ENCODE results near the gene CDKAL1.

GRCh38 chr6:20931093-20931492 lies 396.8 kb downstream of the CDKAL1 start:
- TF ChIP-seq CTCF (IDR thresholded peaks at IDR 0.05) = no peak
- no peak for TF ChIP-seq POLR2A (IDR thresholded peaks at IDR 0.05)
